GM19397 (cell line): ENCODE results near the gene ZBED4.
A peak's percentile ranks its signal among the peaks of the same experiment; 100 is the strongest.
"Not testable (repeated sequence)": the region's sequence is repeated elsewhere in the genome, so short reads cannot be mapped to it uniquely, and the experiment has no call there.

Experiments used
- ATAC-seq: cut with Tn5 transposase; IDR thresholded peaks from one replicate; pipeline ENCODE4 v1.9.1; 2021; ENCODE audit warnings: mild to moderate bottlenecking, moderate library complexity; ENCODE audit not compliant: unreplicated experiment

The ZBED4 gene

GRCh38 chr22:49852898-49853894 is at the start of gene ZBED4:
Gene ZBED4, plus strand, starts transcription at chr22:49853844. Its CDS starts 29,819 bp downstream, at chr22:49883663.
- ATAC-seq: peak; percentile 76

GRCh38 chr22:49807129-49807528 is 46.5 kb upstream of the ZBED4 start:
- ATAC-seq: no peak

- ATAC-seq: no peak
These were observed 45.6 kb upstream of the ZBED4 start for GRCh38 chr22:49807780-49808708.

GRCh38 chr22:49810363-49811019 is 43.2 kb upstream of the ZBED4 start:
- ATAC-seq: no peak

- ATAC-seq: no peak
These were observed 42.4 kb upstream of the ZBED4 start for GRCh38 chr22:49811020-49811791.

- ATAC-seq: no peak
These were observed 40.8 kb upstream of the ZBED4 start for GRCh38 chr22:49812838-49813237.

GRCh38 chr22:49814164-49814686 is 39.4 kb upstream of the ZBED4 start:
- ATAC-seq: no peak

GRCh38 chr22:49814856-49815255 is 38.8 kb upstream of the ZBED4 start:
- ATAC-seq: no peak

GRCh38 chr22:49815641-49816091 is 38.0 kb upstream of the ZBED4 start:
- no peak for ATAC-seq

- ATAC-seq: no peak
These were observed 36.3 kb upstream of the ZBED4 start for GRCh38 chr22:49817359-49817758.

- no peak for ATAC-seq
These were observed 32.7 kb upstream of the ZBED4 start for GRCh38 chr22:49820984-49821383.

GRCh38 chr22:49821741-49822140 is 31.9 kb upstream of the ZBED4 start:
- ATAC-seq: not testable (repeated sequence)

GRCh38 chr22:49823289-49824045 is 30.2 kb upstream of the ZBED4 start:
- ATAC-seq: no peak

- no peak for ATAC-seq
These were observed 29.3 kb upstream of the ZBED4 start for GRCh38 chr22:49824185-49824925.

- no peak for ATAC-seq
These were observed 28.7 kb upstream of the ZBED4 start for GRCh38 chr22:49824936-49825335.

- ATAC-seq: no peak
These were observed 28.2 kb upstream of the ZBED4 start for GRCh38 chr22:49825436-49825835.

GRCh38 chr22:49825944-49826602 is 27.6 kb upstream of the ZBED4 start:
- ATAC-seq: no peak
